GM19467 (cell line): Measurements from ENCODE around the gene PSD4.

Experiments used
- ATAC-seq: cut with Tn5 transposase; IDR thresholded peaks from one replicate; pipeline ENCODE4 v1.9.1; 2021; ENCODE audit warnings: mild to moderate bottlenecking, moderate library complexity; ENCODE audit not compliant: unreplicated experiment

PSD4 gene

DNA sequence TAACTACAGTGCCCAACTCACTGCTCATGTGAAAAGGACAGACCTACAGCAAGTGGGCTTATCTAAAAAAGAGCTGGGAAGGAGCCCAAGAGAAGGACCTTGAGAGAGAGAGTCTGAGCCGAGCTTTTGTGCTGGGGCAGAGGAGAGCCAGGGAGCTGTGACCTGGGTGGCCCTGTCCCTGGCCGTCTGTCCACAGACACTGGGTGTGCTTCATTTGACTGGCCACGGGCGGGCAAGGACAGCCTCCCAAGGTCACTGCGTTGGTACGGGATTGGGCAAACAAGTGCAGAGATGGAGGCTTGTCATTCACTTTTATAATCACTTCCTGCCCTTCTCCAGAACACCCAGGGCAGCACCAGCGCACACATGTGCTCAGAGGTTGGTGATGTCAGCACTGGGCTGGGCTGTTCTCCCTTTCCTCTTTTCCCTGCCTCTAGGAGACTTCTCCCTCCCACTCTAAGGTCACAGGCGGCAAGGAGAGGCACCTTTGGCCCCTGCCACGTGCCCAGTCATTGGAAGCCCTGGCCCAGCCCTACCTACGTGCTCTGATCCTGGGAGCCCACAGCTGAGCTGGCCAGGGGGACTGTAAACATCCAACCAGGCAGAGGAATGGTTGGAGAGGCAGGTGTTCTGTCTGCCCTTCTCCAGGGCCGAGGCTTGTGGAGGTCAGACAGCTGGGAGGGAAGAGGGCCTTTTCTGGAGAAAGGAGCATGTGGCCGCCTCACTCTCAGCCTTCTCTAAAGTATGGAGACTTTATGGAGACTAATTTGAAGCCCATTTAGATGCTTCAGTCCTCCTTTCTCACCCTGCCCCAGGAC, 6.4 kb upstream of the PSD4 start:
- no peak for ATAC-seq

DNA sequence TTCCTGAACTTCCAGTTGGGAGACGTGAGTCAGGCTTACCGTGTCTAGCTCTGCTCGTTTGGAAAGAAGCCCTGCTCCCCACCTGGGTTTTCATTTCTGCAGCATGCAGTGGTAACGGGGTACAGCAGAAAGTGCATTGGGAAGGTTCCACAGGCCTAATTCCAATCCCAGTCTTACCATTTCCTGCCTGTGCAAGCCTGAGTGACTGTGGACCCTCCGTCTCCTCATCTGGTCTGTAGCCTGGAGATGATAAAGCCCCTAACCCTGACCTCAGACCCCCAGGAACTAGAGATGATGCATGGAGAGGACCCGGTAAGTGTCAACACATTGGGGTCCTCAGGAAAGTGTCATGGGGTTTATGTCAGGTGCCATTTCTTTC, 5.8 kb upstream of the PSD4 start:
- no peak for ATAC-seq

DNA sequence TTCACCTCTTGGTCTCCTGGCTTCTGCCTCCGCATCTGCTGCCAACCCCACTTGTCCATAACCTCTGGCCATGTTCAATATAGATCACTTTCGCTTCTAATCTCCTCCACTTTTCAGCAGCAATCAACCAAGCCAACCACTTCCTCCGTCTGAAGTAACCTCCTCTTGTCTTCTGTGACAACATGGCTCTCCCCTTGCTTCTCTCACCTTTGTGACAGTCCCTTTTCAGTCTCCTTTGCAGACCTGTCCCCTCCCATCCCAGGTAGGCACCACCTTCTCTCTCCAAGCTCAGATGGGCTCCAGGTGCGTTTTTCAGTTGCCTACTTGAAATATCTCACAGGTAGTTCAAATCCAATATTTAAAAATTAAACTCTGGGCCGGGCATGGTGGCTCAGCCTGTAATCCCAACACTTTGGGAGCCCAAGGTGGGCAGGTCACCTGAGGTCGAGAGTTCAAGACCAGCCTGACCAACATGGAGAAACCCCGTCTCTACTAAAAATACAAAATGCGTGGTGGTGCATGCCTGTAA, 4.7 kb upstream of the PSD4 start:
- ATAC-seq = no peak

DNA sequence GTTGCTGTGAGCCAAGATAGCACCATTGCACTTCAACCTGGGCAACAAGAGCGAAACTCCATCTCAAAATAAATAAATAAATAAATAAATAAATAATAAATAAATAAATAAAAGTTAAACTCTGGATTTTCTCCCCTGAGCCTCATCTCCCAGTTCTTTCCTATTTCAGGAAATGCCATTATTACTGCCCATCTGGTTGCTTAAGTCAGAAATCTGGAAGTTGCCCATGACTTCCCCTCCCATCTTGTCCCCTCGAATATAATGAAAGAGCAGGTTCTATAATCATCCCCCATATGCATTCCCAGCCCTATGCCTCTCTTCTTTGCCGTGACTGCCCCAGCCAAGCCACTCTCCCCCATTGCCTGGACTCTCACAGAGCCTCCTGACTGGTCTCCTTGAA, 4.2 kb upstream of the PSD4 start:
- ATAC-seq = no peak

DNA sequence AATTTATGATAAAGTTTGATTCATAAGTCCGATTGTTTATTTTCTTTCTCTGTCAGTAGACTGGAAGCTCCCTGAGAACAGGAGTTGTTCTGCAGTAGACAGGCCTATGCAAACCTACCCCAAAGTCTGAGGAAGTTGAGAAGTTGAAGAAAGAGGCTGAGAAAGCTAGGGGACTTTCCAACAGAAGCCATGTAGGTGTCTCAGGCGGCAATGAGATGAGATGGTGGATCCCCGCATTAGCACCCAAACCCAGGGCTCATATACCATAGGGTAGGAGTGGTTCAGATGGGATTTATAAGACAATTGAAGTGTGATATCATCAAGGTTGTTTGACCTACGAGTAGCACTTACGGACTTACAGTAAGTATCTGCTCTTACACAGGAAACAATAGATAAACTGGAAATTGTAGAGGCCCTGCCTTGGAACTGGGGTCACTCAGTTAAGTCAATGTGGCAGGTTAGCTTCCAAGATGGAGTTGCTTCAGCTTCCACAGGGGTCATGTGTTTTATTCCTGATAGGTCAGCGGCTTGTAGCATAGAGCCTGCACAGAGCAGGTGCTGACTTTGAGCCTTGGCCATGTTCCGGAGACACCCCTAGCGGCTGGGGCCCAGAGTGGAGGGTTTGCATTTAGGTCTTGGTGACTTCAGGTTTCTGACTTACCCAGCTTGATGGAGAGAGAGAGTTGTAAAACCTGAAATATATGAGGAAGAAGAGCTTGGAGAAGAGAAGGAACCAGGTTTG, 2.3 kb upstream of the PSD4 start:
- no peak for ATAC-seq

DNA sequence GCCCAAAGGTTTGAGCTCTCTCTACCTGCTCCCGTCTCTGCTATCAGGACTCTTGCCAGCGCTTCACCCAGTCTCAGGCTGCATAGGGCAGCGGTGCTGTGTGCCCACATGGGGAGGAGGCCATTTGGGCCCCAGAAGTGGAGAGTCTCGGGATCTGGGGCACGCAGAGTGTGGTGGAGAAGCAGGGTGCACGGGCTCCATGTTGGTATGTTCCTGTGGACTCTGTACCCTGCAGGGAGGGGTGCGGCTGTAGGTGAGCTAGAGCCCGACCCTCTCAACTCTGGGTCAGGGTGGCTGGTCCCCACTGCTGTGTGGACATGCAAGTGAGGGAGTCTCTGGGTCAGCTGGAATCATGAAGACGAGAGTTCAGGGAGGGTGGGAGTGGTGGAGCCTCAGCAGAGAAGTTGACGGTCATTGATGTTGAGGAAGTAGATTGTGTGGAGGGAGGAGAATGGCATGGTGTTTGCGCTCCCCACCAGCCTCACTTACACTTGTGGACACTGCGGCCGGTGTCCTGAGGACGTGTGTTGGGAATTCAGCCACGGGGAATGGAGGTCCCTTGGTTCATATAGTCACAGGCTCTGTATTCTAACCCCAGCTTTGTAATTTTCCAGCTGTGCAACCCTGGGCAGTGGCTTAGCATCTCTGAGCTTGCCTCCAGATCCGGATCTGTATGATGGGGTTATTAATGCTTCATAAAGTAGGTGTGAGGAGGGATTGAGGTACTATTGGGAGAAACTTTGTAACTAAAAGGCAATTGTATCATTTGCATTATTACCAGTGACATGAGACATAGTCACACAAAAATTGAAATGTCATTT, 840 bp upstream of the PSD4 start:
- ATAC-seq = no peak

DNA sequence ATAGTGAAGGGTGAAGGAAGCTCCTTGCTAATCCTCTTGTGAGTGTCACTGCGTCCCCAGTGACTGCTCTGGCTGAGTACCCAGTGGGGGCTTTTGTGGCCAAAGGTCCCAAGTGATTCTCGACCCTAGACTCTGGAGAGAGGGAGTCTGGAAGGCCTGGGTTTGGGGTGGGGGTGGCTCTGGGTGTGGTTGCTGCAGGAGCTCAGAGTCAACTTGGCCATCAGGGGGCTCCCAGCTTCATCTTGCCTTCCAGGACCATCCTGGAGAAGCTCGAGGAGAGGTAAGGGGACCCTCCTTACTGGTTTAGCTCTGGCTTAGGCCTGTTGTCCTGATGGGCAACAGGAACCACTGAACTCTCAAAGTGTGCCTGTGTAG, 592 bp downstream of the PSD4 start:
- no peak for ATAC-seq

DNA sequence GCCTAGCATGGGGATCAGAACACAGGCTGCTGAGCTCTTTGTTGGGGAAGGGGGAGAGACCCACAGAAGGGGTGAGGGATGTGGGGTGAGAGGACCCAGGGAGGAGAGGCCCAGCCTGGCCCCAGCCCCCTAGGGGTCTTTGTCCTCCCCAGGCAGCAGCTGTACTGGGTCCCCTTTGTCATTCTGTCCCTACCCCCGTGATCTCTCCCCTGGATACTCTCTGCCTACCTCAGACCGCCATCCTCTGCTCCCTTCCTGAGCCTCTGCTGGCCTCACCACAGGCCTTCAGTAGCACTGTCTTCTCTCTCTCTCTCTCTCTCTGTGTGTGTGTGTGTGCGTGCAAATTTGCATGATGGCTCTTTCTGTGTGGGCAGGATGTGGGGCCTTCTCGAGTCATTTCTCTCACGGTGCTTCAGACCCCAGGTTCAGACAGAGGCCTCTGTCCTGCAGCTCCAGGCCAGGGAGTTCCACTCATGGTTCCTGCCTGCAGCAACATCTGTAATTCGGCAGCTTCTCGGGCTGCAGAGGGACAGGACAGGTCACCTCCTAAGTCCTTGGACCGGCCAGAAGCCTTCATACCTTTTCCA, 1.4 kb downstream of the PSD4 start:
- peak; percentile 67 for ATAC-seq

DNA sequence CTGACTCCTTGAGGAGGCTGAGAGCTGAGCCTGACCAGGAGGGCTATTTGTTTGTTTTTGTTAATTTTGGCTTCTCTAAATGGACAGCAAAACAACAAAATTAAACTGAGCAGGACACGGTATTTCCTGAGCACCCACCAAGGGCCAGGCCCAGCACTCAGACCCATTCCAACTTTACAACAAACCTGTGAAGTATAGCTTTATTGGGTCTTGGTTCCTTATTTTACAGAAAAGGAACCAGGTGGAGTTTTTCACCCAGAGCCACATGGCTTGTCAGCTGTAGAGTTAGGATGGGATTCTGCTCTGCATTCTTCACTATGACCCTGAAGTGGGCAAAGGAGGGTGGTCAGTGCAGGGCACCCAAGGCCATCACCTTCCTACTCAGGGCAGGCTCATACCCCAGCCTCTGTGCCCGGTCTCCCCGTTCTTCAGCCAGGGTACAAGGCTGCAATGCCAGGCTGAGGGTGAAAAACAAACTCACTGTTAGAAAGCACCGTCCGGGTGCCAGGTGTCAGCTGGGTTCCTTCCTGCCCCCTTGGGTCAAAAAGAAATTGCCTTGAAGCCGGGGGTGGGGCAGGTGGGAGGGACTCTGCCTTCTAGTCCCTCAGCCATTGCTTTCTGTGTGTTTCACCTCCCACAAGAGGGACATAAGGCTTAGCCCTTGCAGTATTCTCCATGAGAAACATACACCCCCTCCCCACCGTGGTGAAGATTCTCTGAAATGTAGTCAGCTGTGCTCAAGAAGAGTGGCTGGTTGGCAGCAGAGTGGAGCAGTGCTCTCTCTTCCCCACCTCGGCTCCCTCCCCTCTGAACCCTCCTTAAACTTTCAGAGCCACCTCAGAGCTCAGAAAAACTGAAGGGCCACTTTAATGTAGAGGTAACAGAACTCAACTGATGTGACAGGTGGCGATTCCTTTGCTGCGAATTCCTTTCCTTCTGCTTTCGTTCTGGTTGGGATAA, 2.2 kb downstream of the PSD4 start:
- ATAC-seq = no peak

DNA sequence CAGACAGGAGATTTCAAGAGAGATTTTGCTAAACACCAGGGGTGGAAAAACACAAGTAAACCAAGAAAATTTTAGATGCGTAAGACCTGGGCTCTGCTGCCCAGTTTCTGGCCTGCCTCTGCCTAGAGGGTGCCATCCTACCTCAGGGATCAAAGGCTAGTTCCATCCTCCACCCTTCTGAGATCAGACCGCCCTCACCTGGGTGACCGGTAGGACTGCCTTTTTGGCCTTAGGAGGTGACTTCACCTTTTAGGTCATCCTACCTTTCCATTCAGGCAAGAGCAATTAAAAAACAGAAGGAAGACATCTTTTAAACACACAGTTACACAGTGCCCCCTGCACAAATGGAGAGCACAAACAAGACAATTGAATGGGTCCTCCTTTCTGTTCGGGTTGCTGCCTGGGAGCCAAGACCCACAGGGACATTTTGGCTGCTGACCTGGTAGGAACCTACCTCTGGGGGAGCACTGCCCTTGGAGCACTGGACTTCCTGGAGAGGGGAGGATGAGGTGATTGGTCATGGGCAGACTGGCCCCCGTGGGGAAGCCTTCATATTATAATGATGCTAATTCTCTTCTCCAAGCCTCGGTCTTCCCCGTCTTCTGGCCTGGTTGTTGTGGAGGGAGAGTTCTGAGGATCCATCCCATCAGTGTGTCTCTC, 3.1 kb downstream of the PSD4 start:
- ATAC-seq = no peak

DNA sequence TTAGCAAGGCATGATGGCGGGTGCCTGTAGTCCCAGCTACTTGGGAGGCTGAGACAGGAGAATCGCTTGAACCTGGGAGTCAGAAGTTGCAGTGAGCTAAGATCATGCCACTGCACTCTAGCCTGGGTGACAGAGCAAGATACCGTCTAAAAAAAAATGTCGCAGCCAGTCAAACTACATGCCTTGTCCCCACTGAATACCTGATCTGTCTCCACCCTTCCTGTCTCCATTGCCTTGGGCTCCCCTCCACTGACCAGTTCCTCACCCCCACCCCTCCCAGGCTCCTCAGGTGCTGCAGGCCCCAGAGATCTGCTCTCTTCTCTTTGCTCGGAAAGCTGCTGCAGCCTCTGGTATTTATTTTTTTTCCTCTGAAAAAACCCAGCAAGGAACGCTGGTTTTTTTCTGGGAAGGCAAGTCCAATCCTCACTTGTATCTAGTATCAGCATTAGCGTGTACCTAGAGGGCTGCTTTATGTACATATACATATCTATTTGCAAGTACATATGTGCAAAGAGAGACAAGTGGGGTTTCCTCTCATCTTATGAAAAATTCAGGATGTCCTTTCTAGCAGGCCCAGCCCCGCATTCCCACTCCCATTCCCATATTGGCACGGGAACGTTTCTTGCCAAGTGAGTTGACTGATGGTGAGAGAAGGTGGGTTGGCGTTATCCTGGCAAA, 4.4 kb downstream of the PSD4 start:
- no peak for ATAC-seq

DNA sequence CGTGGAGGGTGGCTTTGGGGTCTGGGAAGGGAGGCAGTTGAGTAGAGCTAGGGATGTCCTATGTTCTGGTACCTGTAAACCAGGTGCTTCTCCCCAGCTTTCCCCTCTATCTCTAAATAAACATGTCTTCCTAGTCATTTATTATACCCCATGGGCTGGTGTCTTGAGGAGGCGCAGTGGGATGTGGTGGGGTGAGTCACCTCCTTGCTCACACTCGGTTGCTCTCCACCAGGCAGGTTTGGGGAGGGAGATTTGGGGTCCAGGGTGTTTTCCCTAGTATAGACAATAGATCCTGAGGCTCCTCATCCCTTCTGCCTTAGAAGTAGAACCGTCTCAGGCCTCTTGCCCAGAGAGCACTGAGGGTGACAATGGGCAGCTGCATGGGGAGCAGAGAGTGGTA, 5.1 kb downstream of the PSD4 start:
- no peak for ATAC-seq

DNA sequence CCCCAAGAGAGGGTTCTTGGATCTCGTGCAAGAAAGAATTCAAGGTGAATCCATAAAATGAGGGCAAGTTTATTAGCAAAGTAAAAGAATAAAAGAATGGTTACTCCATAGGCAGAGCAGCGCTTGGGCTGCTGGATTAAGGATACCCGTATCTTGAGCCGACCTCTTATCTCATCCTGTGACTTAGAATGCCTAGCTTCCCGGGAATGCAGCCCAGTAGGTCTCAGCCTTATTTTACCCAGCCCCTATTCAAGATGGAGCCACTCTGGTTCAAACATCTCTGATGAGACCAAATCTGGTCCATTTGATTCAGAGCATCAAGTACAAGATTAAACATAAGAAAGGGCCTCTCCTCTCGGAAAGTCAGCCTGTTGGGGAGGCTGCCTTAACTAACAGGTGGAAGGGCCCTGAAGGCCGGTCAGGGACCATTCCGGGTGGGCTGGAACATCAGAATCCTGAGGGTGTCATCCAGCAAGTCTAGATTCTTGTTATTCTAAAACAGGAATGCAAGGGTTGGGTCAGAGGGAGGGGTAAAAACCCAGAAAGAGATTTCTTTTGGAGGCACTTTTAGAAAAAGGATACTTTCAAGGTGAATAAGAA, 5.8 kb downstream of the PSD4 start:
- ATAC-seq = no peak

DNA sequence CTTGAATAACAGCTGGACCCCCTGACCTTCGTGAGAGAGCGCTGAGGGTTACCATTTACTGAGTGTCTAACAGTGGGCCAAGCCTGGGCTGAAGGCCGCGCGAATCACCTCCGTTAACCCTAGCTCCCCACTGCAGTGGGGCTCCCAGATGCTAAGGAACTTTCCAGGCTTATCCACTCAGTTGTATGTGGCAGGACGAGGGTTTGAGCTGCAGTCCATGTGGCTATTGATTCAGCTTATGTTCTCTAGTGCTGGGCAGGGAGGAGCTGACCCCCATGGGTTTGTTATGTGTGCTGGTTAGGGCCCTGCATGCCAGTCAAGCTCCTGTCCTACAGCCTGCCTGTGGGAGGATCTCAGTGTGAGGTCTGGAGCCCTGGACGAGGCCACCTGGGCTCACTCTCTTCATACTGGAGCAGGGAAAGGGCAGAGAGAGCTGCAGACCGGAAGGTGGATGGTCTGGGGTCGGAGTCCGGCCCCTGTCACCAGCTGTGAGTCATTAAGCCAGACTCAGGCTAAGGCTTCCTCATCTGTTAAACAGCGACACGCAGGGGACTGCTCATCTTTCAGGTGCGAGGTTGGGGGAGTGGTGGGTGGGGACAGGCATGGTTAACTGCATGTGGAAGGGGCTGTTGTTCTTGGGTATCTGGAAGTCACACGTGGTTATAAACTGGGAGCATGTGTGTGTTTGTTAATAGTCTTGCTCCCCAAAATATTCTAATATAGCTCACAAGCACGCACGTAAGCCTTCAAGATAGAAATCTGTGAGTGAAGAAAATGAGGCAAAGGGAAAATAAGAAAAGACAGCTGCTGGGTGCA, 6.6 kb downstream of the PSD4 start:
- ATAC-seq = no peak

DNA sequence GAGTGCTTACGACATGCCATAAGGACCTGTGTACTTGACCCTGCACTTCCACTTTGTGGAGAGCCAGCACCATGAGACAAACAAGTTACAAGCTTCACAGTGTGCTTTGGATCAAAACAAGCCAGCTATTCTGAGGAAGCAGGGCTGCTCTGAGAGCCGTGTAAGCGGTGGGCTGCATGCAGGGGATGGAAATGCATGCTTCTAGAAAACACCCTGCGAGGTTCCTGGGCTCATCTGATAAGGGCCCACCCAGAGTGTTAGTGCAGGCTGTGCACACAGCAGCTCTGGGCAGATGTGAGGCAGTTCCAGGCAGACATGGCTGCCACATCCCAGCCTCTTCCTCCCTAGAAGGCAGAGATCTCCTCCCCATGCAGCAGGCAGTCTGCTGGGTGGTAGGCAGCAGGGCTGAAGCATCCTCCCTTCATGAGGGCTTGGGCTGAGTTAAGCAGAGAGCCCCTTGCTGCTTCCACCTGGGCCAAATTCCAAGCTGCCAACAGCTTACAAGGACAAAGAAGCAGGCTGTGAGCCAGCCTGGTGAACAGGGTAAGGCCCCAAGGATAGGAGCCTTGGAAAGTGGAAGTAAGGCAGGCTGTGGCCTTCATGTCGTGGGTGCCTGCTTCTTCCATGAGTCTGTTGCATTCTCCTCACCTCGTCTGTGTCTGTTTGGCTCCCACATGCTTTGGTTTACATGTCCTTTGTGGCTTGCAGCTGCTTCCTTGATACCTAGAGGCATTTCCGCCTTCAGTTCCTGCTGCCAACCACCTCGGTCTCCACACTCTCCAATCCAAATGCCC, 7.7 kb downstream of the PSD4 start:
- ATAC-seq = no peak

DNA sequence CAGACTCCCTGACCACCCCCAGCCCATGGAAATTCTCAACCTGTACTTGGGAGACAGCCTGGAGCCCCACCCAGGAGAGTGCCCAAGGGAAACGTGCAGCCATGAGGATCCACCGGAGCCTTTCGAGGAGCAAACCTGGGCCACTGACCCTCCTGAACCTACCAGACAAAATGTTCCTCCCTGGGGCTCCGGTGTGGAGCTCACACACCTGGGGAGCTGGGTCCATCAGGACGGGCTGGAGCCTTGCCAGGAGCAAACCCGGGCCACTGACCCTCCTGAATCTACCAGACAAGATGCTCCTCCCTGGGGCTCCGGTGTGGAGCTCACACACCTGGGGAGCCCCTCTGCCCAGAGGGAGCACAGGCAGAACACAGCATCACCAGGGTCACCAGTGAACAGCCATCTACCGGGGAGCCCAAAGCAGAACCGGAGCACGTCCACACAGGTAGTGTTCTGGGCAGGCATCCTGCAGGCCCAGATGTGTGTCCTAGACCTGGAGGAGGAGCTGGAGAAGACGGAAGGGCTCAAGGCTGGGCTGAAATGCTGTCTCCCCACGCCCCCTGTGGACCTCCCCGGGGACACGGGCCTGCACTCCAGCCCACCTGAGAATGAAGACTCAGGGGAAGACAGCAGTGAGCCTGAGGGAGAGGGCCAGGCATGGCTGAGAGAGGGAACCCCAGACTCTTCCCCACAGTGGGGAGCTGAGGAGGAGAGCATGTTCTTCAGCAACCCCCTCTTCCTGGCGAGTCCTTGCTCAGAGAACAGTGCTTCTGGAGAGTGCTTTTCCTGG, 8.9 kb downstream of the PSD4 start:
- ATAC-seq = no peak
